ENCODE measurements around the gene C1QA.
A peak's percentile ranks its signal among the peaks of the same experiment; 100 is the strongest.
"Not testable (repeated sequence)": the region's sequence is repeated elsewhere in the genome, so short reads cannot be mapped to it uniquely, and the experiment has no call there.

Gene C1QA

DNA sequence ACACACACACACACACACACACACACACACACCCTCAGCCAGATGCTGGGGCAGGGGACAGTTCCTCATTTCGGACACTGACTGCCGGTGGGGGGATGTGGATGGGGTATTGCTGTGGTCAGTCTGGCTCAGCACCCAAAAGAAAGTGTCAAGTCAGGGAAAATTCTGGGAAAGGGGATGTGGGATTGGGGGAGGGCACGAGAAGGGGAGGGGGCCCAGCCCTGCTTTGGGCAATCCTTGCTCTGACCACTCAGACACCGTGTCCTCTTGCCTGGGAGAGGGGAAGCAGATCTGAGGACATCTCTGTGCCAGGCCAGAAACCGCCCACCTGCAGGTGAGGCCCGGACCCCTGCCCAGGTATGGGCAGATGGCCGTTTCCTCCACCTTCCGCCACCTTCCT, 7.0 kb downstream of the C1QA start, which contains the start of gene C1QC:
Gene C1QC (plus strand): TSS at position 253 of the 400 bp plus-strand sequence. CDS start 391 bp downstream, outside the sequence.
- DNase-seq: no peak

DNA sequence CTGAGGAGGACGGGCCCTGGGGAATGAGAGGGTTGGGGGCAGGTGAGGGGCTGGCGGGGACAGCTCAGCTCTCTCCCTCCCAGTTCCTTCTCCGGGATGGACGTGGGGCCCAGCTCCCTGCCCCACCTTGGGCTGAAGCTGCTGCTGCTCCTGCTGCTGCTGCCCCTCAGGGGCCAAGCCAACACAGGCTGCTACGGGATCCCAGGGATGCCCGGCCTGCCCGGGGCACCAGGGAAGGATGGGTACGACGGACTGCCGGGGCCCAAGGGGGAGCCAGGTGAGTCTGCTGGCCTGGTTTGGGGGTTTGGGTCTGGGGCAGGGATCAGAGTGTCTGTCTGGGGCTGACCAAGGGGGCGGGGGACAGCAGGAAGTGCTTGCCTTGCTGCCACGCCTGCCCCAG, 7.5 kb downstream of the C1QA start:
- DNase-seq: no peak

DNA sequence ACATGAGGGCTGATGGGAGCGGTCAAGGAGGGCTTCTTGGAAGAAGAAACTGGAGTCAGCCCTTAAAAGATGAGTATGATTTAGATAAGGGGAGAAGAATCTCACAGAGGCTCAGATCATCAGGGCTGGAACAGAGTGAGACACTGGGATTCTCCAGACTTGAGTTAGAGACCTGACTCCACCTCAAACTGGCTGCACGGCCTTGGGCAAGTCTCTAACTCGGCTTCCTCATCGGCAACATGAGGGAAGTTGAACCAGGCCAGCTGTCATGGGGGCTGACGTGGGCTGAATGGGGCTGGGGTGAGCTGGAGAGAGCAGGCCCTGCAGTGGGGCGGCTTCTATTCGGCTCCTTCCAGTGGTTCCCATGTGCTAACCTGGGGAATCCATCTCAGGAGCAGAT, 9.5 kb downstream of the C1QA start:
- DNase-seq: no peak

DNA sequence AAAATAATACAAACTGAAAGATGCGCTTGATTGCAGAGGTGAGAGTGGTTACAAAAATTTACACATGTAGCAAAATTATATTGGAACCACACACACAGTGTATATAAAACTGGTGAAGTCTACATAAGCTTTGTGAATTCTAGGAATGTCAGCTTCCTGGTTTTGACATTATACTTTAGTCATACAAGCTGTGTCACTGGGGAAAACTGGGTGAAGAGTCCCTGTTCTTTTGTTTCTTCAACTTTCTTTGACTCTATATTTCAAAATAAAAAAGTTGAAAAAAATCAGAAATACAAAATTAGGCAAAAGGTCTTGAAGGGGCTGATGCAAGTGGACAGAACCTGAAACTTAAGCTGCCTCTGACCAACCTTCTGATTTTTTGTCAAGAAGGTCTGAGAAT, 10.0 kb downstream of the C1QA start:
- no peak for DNase-seq

DNA sequence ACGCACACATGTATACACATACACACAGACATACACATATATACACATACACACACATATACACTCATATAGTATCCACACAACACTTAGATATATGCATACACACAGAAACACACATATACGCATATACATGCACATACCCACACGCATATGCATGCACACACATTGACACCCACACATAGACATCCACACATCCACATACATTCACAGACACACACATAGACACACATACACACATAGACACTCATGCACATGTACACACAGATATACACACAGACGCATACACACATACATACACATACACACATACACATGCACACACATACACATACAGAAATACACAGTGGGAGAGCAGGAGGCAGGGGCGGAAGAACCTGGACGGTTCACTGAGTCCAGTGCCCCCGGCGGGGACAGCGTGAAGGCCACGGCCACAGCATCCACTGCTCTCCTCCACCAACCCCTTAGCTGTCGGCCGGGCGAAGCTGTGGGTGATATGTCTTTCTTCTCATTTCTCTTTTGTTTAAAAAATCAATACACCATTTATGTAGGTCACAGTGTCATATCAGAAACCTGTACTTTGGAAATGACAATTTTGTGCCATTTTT, 13.8 kb downstream of the C1QA start:
- DNase-seq: no peak

DNA sequence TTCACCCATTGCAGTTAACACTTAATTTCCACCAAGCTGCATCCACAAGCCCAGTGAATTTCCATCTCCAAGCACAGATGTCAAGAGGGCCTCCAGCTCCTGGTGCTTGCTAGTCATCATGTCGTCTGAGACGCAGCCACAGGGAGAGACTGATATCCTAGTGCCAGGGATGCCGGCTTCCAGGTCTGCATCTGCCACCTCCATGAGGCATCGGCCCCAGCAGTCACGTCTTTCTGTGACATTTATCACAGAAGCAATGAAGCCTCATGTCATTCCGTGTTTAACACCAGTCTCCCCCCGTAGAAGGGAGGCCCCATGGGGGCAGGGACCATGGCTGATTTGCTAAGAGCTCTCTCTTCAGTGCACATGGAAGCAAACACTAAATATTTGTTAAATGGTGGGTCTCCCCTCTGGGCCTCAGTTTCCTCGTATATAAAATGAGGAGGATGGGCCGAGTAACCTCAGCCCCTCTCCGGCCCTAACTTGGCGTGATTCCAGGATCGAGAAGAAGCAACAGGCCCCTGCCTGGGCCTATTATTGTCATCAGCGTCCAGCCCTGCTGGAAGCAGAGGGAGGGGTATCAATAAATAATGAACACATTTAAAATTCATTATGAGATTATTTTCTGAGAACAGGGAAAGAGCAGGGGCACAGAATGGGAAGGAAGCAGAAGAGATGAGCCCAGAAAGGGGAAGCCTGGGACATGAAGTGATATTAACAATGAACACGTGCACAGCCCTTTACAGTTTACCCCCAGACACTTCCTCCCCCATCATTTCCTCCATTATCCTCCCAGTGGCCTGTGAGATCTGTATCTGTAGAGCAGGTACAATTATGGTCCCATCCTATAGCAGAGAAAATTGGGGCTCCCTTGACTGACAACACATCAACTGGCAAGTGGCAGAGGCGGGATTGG, 15.8 kb downstream of the C1QA start:
- DNase-seq: no peak

DNA sequence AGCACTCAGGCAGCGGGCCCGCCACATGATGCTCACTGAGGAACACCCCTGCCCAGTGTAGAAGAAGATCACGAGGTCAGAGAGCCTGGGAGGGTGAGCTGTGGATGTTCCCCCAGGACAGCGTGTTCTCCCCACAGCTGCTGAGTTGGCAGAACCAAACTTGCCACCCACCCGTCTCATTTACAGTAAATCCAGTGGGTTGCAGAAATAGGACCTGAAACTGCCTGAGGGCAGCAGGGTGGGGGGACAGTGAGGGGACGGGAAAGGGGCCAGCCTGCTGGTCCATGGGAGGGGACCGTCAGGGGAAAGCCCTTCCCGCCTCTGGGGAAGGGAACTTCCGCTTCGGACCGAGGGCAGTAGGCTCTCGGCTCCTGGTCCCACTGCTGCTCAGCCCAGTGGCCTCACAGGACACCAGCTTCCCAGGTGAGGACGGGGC, 16.5 kb downstream of the C1QA start, which contains the start of gene C1QB:
Gene C1QB (plus strand): TSS at position 356 of the 436 bp plus-strand sequence. CDS start 6,227 bp downstream, outside the sequence.
- DNase-seq: no peak

DNA sequence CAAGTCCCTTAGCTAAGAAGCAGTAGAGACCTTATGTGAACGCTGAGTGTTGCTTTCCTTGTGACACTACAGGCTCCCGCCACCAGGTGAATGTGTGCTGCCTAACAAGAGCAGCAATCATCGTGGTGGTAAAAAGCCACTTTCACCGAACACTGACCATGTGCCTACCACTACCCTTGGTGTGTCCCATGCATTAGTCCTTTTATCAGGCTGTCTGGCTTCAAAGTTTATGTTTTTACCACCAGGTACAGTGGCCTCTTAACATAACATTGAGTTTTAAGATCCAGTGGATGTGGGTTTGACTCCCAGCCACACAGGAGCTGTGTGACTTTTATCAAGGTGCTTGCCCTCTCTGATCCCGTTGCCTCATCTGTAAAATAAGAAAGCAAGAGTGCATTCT, 18.3 kb downstream of the C1QA start:
- DNase-seq: no peak

DNA sequence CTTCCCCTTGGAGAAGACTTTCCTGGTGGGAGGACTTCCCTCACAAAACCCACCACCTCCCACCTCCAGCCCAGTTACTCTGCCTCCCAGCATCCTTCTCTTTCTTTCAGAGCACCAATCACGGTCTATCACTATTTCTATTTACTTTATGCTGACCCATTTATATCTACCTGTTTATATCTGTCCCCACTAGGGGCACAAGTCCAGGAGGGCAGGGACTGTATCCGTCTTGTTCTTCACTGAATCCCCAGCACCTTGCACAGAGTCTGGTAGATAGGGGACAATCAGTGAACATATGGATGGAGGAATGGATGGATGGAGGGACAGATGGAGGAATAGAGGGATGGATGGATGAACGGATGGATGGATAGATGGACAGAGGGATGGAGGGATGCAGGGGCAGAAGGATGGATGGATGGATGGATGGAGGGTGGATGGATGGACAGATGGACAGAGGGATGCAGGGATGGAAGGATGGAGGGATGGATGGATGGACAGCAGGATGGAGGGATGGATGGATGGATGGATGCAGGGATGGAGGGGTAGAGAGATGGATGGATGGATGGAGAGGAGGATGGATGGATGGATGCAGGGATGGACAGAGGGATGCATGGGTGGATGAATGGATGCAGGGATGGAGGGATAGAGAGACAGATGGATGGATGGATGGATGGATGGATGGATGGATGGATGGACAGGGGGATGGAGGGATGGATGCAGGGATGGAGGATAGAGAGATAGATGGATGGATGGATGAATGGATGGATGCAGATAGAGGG, 22.1 kb downstream of the C1QA start:
- no peak for DNase-seq

DNA sequence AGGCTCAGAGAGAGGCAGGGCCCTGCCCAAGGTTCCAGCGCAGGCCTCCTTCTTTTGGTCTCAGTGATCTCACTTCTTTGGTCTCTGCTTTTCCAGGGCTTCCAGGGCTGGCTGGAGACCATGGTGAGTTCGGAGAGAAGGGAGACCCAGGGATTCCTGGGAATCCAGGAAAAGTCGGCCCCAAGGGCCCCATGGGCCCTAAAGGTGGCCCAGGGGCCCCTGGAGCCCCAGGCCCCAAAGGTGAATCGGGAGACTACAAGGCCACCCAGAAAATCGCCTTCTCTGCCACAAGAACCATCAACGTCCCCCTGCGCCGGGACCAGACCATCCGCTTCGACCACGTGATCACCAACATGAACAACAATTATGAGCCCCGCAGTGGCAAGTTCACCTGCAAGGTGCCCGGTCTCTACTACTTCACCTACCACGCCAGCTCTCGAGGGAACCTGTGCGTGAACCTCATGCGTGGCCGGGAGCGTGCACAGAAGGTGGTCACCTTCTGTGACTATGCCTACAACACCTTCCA, 24.4 kb downstream of the C1QA start:
- no peak for DNase-seq

DNA sequence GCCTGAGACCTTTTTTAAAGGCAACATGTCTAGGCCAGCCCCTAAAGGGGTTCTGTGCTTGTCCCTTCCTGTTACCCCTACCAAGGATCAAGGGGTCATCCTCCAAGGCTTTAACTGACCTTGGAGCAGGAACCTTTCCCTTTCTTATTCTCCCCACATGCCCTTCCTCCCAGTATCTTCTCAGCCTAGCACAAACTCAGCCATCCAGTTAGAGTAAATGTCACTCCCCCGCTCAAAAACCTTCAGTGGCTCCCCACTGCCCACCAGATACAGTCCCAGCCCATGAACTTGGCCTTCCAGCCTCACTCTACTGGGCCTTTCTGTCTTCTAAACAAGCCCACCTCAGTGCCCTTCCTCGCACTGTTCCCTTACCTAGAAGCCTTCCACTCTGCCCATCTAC, 25.5 kb downstream of the C1QA start:
- DNase-seq: no peak

DNA sequence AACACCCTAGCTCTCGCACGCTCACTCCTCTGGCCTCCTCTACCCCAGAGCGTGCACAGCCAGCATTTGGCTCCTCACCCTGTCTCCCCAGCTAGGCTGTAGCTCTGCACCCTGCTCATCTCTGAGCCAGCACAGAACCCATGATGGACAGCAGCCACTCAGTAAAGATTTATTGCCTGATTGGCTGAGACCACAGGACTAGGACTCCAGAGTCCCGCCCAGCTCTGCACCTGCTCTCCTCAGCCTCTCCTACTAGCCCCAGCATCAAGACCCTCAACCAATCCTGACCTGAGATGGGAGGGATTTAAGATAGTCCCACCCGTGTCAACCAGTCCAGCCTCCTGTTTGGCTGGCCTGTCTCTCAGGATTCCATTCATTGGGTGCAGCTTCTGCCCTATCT, 25.9 kb downstream of the C1QA start:
- DNase-seq: peak; percentile 13

DNA sequence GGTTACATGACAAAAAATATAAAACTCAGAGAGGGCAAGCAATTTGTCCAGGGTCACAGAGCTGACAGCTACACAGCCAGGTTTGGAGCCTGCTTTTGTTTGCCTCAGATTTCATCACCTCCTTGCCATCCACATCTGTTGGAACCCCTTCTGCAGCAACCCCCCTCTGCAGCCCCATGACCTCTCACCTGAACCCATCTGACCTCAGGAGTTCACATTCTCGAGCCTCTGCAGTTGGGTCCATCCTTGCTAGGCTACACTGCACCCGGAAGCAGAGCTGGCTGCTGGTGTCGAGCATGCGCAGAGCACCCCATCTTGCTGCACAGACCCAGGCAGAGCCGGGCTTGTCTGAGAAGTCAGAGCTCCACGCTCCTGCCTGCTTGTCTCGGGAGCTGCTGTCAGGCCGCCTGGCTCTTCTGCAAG, 26.6 kb downstream of the C1QA start:
- DNase-seq: no peak

DNA sequence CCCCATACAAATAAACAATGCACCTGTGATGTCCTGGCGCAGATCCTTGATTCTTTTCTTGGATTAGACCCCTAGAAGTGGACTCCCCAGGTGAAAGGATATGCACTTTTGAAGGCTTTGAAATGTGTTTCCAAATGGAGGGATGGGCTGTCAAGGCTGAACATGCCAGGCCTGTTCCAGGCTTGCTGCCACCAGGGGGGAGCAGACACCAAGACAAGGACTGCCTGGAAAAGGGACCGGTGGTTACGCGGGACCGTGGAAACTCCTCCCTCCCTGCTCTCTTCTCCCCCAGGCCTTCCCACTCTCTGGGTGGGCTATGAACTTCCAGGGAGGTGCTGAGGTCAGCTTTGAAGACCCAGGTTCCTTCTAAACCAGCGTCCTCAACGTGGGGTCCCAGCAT, 29.3 kb downstream of the C1QA start:
- peak; percentile 16 for DNase-seq

DNA sequence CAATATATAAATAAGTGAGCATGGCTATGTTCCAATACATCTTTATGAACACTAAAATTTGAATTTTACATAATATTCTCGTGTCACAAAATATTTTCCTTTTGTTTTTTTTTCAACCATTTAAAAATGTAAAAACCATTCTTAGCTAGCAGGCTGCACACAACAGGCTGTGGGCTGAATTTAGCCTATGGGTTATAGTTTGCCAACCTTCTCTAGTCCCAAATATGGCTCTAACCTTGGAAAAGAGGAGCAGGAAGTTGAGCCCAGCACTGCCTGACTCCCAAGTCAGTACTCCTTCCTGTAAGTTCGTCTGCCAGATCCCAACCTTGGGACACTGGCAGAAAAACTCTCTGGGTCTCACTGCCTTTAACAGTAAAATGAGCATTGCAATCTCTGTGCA, 30.0 kb downstream of the C1QA start:
- no peak for DNase-seq

DNA sequence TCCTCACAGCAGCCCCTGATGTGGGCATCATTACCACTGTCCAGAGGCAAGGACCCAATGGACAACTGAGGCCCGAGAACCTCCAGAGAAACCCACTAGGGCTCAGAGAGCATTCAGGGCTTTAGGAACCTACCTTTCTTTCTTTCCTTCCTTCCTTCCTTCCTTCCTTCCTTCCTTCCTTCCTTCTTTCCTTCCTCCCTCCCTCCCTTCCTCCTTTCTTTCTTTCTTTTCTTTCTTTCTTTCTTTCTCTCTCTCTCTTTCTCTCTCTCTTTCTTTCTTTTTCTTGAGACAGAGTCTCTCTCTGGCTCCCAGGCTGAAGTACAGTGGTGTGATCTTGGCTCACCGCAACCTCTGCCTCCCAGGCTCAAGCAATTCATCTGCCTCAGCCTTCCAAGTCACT, 32.4 kb downstream of the C1QA start:
- DNase-seq: not testable (repeated sequence)

DNA sequence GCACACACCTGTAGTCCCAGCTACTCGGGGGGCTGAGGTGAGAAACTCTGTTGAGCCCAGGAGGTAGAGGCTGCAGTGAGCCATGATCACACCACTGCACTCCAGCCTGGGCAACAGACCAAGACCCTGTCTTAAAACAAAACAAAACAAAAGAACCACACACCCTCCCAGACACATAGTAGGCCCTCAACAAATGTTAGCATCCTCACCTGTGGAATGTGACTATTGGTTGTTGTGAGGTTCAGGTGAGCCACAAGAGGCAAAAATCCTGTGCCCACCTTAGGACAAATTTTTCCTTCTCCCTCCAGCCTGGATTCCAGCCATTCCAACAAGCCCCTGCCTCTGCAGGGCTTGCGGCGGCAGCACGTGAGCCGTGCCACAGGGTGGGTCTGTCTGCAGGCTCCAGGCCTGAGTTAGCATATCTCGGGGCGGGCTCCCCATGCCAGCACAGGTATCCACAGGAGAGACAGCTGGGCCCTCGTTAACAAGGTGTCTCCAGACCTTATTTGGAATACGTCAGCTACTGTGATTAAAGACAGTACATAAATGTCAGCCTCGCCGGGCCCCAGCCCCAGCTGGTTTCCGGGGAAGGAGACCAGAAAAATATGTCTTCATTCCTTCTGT, 34.0 kb downstream of the C1QA start:
- DNase-seq: no peak

DNA sequence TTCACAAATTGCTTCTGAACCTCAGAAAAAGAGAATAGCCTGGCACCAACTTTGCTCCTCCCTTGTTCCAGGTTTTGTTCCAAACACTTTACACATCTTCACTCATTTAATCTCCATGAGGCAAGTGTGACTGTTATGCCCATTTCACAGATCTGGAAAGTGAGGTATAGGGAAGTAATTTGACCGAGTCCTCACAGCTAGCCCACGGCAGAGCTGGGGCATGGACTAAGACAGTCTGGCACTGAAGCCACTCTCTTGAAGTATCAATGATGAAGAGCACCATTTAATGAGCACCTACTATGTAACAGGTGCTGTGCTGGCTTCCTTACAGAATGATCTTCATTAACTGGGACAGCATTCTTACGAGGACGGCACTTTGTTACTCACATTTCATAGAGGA, 35.6 kb downstream of the C1QA start:
- no peak for DNase-seq

DNA sequence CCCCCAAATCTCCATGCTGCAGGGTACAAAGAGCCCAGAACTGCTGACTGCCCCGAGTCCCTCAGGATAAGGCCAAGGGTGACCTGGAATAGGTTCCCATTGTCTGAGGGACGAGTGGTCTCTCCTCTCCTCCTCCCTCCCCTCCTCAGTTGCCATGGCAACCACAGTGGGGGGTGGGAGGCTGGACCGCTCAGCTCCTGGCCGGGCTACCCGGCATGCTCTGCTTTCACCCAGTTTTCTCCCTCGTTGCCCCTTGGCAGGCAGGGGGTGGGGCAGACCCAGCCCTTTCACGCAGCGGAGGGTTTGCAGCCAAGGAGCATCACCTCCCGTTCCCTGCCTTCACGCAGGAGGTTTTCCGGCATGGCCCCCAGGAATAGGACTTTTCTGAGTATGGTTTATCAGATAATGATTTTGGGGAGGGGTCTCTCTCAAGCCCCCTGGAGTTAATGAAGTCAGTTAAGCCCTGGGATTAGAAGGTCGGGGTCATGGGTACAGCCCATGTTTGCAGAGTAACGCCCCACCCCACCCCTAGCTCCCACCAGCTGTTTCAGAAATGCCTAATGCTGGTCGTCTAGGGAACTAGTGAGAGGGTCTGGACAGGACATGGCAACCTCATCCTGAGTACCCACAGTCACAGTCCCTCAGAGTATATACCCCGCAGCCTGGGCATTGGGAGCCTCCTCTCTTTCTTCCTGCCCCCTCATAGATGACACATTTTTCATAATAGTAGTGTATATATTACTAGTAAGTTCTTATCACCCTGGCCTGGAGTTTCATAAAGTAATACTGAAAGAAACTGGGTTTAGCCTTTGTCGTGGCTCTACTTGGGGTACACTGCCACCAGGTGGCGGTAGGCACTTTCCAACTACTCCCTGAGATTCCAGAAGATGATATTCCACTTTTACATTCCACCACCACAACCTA, 37.3 kb downstream of the C1QA start:
- peak; percentile 30 for DNase-seq

DNA sequence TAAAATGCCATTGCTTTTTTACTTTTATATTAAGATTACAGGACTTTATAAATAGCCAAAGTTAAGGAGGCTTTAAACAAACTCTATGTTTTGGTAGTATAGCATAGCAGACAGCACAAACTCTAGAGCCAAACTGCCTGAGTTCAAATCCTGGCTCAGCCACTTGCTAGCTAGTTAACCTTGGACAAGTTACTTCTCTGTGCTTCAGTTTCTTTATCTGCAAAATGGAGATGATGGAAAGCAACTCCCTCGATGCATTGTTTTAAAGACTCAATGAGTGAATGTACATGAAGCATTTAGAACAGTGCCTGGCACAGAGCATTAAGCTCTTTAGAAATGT, 38.0 kb downstream of the C1QA start:
- no peak for DNase-seq

DNA sequence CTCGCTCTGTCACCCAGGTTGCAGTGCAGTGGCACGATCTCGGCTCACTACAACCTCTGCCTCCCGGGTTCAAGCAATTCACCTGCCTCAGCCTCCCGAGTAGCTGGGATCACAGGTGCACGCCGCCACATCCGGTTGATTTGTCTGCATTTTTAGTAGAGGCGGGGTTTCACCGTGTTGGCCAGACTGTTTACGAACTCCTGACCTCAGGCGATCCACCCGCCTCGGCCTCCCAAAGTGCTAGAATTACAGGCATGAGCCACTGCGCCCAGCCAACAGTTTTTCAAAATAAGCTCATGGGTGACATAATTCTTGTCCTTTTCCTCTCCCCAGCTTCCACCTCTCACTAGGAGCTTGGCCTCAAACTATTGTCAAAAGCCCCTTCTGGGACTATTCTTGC, 39.7 kb downstream of the C1QA start:
- DNase-seq: not testable (repeated sequence)
